H1 (cell line): ENCODE data around the gene SPATA13. TPM values are rescaled to one million over a fixed set of nuclear protein-coding genes. Genes with fewer than 3 reads are reported as not detected.

Experiments
- CTCF ChIA-PET: fragments of 300-600 bp; sonication (Branson Sonifier 250); formaldehyde crosslinking; loops from one replicate; lab custom pipeline; 2021; ENCODE audit not compliant: partially characterized antibody; lab: Charles Lee
- POLR2A ChIA-PET: fragments of 300-600 bp; sonication (Branson Sonifier 250); formaldehyde crosslinking; loops from one replicate; lab custom pipeline; 2021; ENCODE audit warnings: inconsistent platforms; ENCODE audit not compliant: partially characterized antibody; lab: Charles Lee
- DNase-seq, 2 experiments: peaks; one replicate each; pipeline versions ENCODE4 v3.0.0 to v3.0.0-alpha.2; 2010 to 2022; ENCODE audit warnings: low spot score in 2 of 2, low read depth in 1 of 2, mixed read lengths in 1 of 2
- FAIRE-seq: peaks from 2 replicates; lab custom pipeline; 2011; peaks lifted over from hg19 to GRCh38; lab: Jason Lieb, UNC
- H2AFZ ChIP-seq: 2 replicates; pipeline ENCODE4 v1.8.1; 2012; ENCODE audit warnings: low read length, inconsistent platforms
- H2AK5ac ChIP-seq: 2 replicates; pipeline ENCODE4 v1.6.1; 2013; ENCODE audit warnings: low read depth, low read length
- H2BK120ac ChIP-seq: replicated peaks from 2 replicates; pipeline ENCODE3; 2013; ENCODE audit warnings: low read depth, low read length, inconsistent platforms
- H2BK12ac ChIP-seq: 2 replicates; pipeline ENCODE4 v1.6.1; 2013; ENCODE audit warnings: low read depth, low read length
- H2BK15ac ChIP-seq: 2 replicates; pipeline ENCODE4 v1.6.1; 2013; ENCODE audit warnings: low read length
- H2BK20ac ChIP-seq: 2 replicates; pipeline ENCODE4 v1.6.1; 2013; ENCODE audit warnings: low read length
- H2BK5ac ChIP-seq: 2 replicates; pipeline ENCODE4 v1.6.1; 2013; ENCODE audit warnings: low read depth, low read length
- H3K14ac ChIP-seq: 2 replicates; pipeline ENCODE4 v1.6.1; 2013; ENCODE audit warnings: inconsistent platforms; ENCODE audit not compliant: insufficient read length
- H3K18ac ChIP-seq: 2 replicates; pipeline ENCODE4 v1.6.1; 2013; ENCODE audit warnings: low read length; ENCODE audit errors: extremely low read depth
- H3K23ac ChIP-seq: 2 replicates; pipeline ENCODE4 v1.6.1; 2013; ENCODE audit warnings: inconsistent platforms; ENCODE audit not compliant: insufficient read length
- H3K23me2 ChIP-seq: 2 replicates; pipeline ENCODE4 v1.6.1; 2013; ENCODE audit warnings: low read depth, low read length
- H3K27ac ChIP-seq: 2 replicates; pipeline ENCODE4 v1.6.1; 2011; ENCODE audit warnings: low read depth, low read length, inconsistent platforms
- H3K27me3 ChIP-seq, 4 experiments: replicated peaks in 1 of 4; 1 replicate in 1 of 4; 2 replicates in 3 of 4; pipeline versions ENCODE4 v1.6.1 to v1.8.1; 2011 to 2013; ENCODE audit warnings: low read length in 3 of 4, mild to moderate bottlenecking in 3 of 4, inconsistent platforms in 2 of 4, mixed read lengths in 2 of 4, moderate library complexity in 1 of 4; ENCODE audit not compliant: control insufficient read depth in 3 of 4, insufficient read depth in 3 of 4; ENCODE audit errors: extremely low read depth in 1 of 4
- H3K36me3 ChIP-seq, 4 experiments: 2 replicates each; pipeline versions ENCODE4 v1.6.1 to v1.8.1; 2011 to 2013; ENCODE audit warnings: mild to moderate bottlenecking in 4 of 4, low read length in 3 of 4, moderate library complexity in 2 of 4, control low read depth in 1 of 4, inconsistent platforms in 1 of 4; ENCODE audit not compliant: insufficient read depth in 4 of 4, control insufficient read depth in 2 of 4
- H3K4ac ChIP-seq: replicated peaks from 2 replicates; pipeline ENCODE3; 2013; ENCODE audit warnings: low read length, low read depth, mixed read lengths, inconsistent platforms; ENCODE audit not compliant: insufficient read length
- H3K4me1 ChIP-seq, 4 experiments: replicated peaks in 1 of 4; 1 replicate in 1 of 4; 2 replicates in 3 of 4; pipeline versions ENCODE4 v1.6.1 to v1.8.1; 2011 to 2013; ENCODE audit warnings: low read length in 3 of 4, inconsistent platforms in 2 of 4, mixed read lengths in 1 of 4; ENCODE audit not compliant: insufficient read depth in 4 of 4, control insufficient read depth in 3 of 4
- H3K4me2 ChIP-seq, 2 experiments: 2 replicates each; pipeline versions ENCODE4 v1.6.1 to v1.8.1; 2011 to 2013; ENCODE audit warnings: low read depth in 2 of 2, low read length in 2 of 2, control low read depth in 1 of 2, inconsistent platforms in 1 of 2, mild to moderate bottlenecking in 1 of 2; ENCODE audit not compliant: insufficient read depth in 1 of 2
- H3K4me3 ChIP-seq, 4 experiments: fragments of 200-600, 300-600 bp in 1 of 4; sonication (generic), shearing (Covaris generic), sonication (Bioruptor Twin) in 1 of 4; 2 replicates each; pipeline versions ENCODE4 v1.5.1 to v1.8.1; 2011 to 2016; ENCODE audit warnings: low read length in 4 of 4, low read depth in 3 of 4, control low read depth in 2 of 4, inconsistent platforms in 2 of 4, mild to moderate bottlenecking in 2 of 4, mixed read lengths in 1 of 4, moderate library complexity in 1 of 4; ENCODE audit not compliant: insufficient read depth in 2 of 4; ENCODE audit errors: extremely low read depth in 1 of 4
- H3K56ac ChIP-seq: replicated peaks from 2 replicates; pipeline ENCODE3; 2013; ENCODE audit warnings: low read depth, mild to moderate bottlenecking, mixed read lengths, low read length, inconsistent platforms; ENCODE audit not compliant: insufficient read length
- H3K79me1 ChIP-seq: 2 replicates; pipeline ENCODE4 v1.6.1; 2013; ENCODE audit warnings: low read depth, low read length, control low read depth
- H3K79me2 ChIP-seq, 2 experiments: 2 replicates each; pipeline versions ENCODE4 v1.6.1 to v1.8.1; 2012 to 2013; ENCODE audit warnings: low read length in 2 of 2, mild to moderate bottlenecking in 2 of 2, inconsistent platforms in 1 of 2; ENCODE audit not compliant: insufficient read depth in 2 of 2, control insufficient read depth in 1 of 2
- H3K9ac ChIP-seq, 4 experiments: replicated peaks in 1 of 4; 1 replicate in 1 of 4; 2 replicates in 3 of 4; pipeline versions ENCODE4 v1.6.1 to v1.8.1; 2011 to 2013; ENCODE audit warnings: low read depth in 3 of 4, low read length in 3 of 4, control low read depth in 2 of 4, mild to moderate bottlenecking in 2 of 4, moderate library complexity in 2 of 4, inconsistent platforms in 1 of 4; ENCODE audit errors: extremely low read depth in 1 of 4
- H3K9me3 ChIP-seq, 2 experiments: 2 replicates each; pipeline versions ENCODE4 v1.6.1 to v1.8.1; 2012 to 2013; ENCODE audit warnings: mild to moderate bottlenecking in 2 of 2, moderate library complexity in 2 of 2, control low read depth in 1 of 2, inconsistent platforms in 1 of 2, low read depth in 1 of 2, low read length in 1 of 2, mixed read lengths in 1 of 2; ENCODE audit not compliant: insufficient read depth in 2 of 2
- H4K20me1 ChIP-seq, 2 experiments: replicated peaks in 1 of 2; 2 replicates each; pipeline versions ENCODE3 to v1.8.1; 2011 to 2013; ENCODE audit warnings: inconsistent platforms in 2 of 2, low read length in 2 of 2, mild to moderate bottlenecking in 1 of 2; ENCODE audit not compliant: insufficient read depth in 2 of 2, control insufficient read depth in 1 of 2
- H4K5ac ChIP-seq: 2 replicates; pipeline ENCODE4 v1.6.1; 2013; ENCODE audit warnings: low read length, low read depth, mixed read lengths, inconsistent platforms; ENCODE audit not compliant: insufficient read length
- H4K8ac ChIP-seq: 2 replicates; pipeline ENCODE4 v1.8.0; 2013; ENCODE audit warnings: mild to moderate bottlenecking, moderate library complexity, low read length, inconsistent platforms; ENCODE audit not compliant: insufficient read depth; ENCODE audit errors: extremely low read depth
- H4K91ac ChIP-seq: replicated peaks from 2 replicates; pipeline ENCODE3; 2013; ENCODE audit warnings: low read length, mixed read lengths, inconsistent platforms; ENCODE audit not compliant: insufficient read length
- CBX8 ChIP-seq: fragments of 300-800, 300-1000 bp; sonication (generic); IDR thresholded peaks from 2 replicates; pipeline ENCODE4 v1.7.1; 2016; ENCODE audit warnings: low read depth, low read length, borderline replicate concordance
- EP300 ChIP-seq, 2 experiments: IDR thresholded peaks; 1 replicate in 1 of 2; 2 replicates in 1 of 2; pipeline ENCODE4 v1.6.1; 2011 to 2012; ENCODE audit warnings: low read depth in 2 of 2, low read length in 2 of 2, mild to moderate bottlenecking in 2 of 2, borderline replicate concordance in 1 of 2, inconsistent platforms in 1 of 2, moderate library complexity in 1 of 2
- KDM5A ChIP-seq: fragments of 200-600 bp; IDR thresholded peaks from 2 replicates; pipeline ENCODE4 v1.7.1; 2012; ENCODE audit warnings: mild to moderate bottlenecking, low read length, inconsistent platforms, mixed read lengths
- MAFK ChIP-seq: IDR thresholded peaks from 2 replicates; pipeline ENCODE4 v1.6.1; 2012; ENCODE audit warnings: low read depth, mild to moderate bottlenecking, improper control_type of control experiment, low read length
- POLR2AphosphoS5 ChIP-seq: IDR thresholded peaks from 2 replicates; pipeline ENCODE4 v1.6.1; 2011; ENCODE audit warnings: low read depth, low read length
- SP4 ChIP-seq: IDR thresholded peaks from 2 replicates; pipeline ENCODE4 v1.6.1; 2012; ENCODE audit warnings: low read length, inconsistent platforms
- TAF1 ChIP-seq: IDR thresholded peaks from 2 replicates; pipeline ENCODE4 v1.6.1; 2011; ENCODE audit warnings: mild to moderate bottlenecking, low read depth, low read length
- TCF12 ChIP-seq: IDR thresholded peaks from 2 replicates; pipeline ENCODE4 v1.6.1; 2011; ENCODE audit warnings: low read depth, mild to moderate bottlenecking, low read length
- WGBS, 2 experiments: shearing (Covaris generic) in 1 of 2; methylation state at CpG; one replicate each; pipeline versions ENCODE4 v1.1.6 to v1.1.7; 2013 to 2015; ENCODE audit warnings: low lambda C conversion rate in 2 of 2, mixed read lengths in 2 of 2, inconsistent platforms in 1 of 2, low coverage in 1 of 2, missing lambda C conversion rate in 1 of 2; ENCODE audit not compliant: insufficient replicate concordance in 2 of 2, insufficient coverage in 1 of 2, insufficient read length in 1 of 2; ENCODE audit errors: extremely low coverage in 1 of 2, missing lambda C conversion rate in 1 of 2; 5-methylcytosine and 5-hydroxymethylcytosine counted together
- polyA plus RNA-seq, 7 experiments: library from polyadenylated mRNA; depleted of rRNA in 3 of 7; stranded (reverse) in 5 of 7; unstranded in 2 of 7; fragments of >200 nt in 5 of 7; fragments of 200-250 nt in 2 of 7; gene quantifications; 1 replicate in 5 of 7; 2 replicates in 1 of 7; 4 replicates in 1 of 7; pipeline versions ENCODE4 v1.2.1 to v1.2.3, GENCODE V29; 2011 to 2013; ENCODE audit warnings: missing spikeins in 2 of 7, mixed read lengths in 2 of 7
- total RNA-seq: library from RNA; stranded (reverse); fragmentation: NEBNext Ultra II Directional; extraction: Animal tissue kit (Norgen Biotek cat#: 25700); gene quantifications from 2 replicates; pipeline ENCODE4 v1.2.1, GENCODE V29; 2021
- TF ChIP-seq, protein P1 (sequence below): IDR thresholded peaks from 2 replicates; pipeline ENCODE4 v1.6.1; 2012; ENCODE audit warnings: inconsistent platforms
- TF ChIP-seq, protein P2 (sequence below), 3 experiments: IDR thresholded peaks; 1 replicate in 2 of 3; 2 replicates in 1 of 3; pipeline versions ENCODE4 v1.5.1 to v1.6.1; 2011; ENCODE audit warnings: low read length in 3 of 3, mild to moderate bottlenecking in 3 of 3, inconsistent platforms in 2 of 3, low read depth in 1 of 3, moderate library complexity in 1 of 3; ENCODE audit not compliant: insufficient read depth in 1 of 3; ENCODE audit errors: control extremely low read depth in 1 of 3
- TF ChIP-seq, protein P3 (sequence below): IDR thresholded peaks from 2 replicates; pipeline ENCODE4 v1.6.1; 2012; ENCODE audit warnings: inconsistent platforms

The SPATA13 gene
- total and polyA plus RNA-seq, 2 of the 8 experiments (the other 6 are each of a cell fraction or from before 2014, with no cell fraction given) = 12.6 to 30.9 TPM

GRCh38 chr13:24142886-24143285 lies 17.6 kb upstream of the SPATA13 start:
- Histone ChIP-seq H3K27me3 (no peaks in the 10 kb centered on the region; a peak in 1 of 7 replicates), H3K14ac (no peak overlapping the region), H2BK120ac (no peak overlapping the region), H3K9ac (no peak overlapping the region), H3K56ac (no peak overlapping the region), H2BK12ac (no peak overlapping the region; the same call in 1 of the 2 replicates), H2AFZ (no peak overlapping the region), H2BK5ac (no peak overlapping the region), H3K27ac (no peak overlapping the region), H4K5ac (no peak overlapping the region), H3K4me1 (peaks cover 0 to 11% (median 1%) of the 10 kb centered on the region in 4 experiments; a peak in 3 of 7 replicates), H3K23ac (no peak overlapping the region), H3K23me2 (no peaks in the 10 kb centered on the region), H2BK15ac (no peak overlapping the region), H3K9me3 (no peaks in the 10 kb centered on the region), H3K4me2 (no peak overlapping the region), H4K8ac (no peak overlapping the region), H2BK20ac (no peak overlapping the region), H3K4me3 (no peak overlapping the region), H3K79me1 (no peaks in the 10 kb centered on the region), H2AK5ac (no peak overlapping the region), H3K18ac (no peak overlapping the region), H4K20me1 (no peaks in the 10 kb centered on the region), H4K91ac (no peak overlapping the region), H3K4ac (no peak overlapping the region), H3K79me2 (no peaks in the 10 kb centered on the region), H3K36me3 (no peaks in the 10 kb centered on the region)
- POLR2A ChIA-PET = no interaction called here
- WGBS, 2 experiments = 90% methylated on average over 4 of the region's 4 CpGs; no CpG with 5 or more reads in 1 of the 2 experiments
- no peak for FAIRE-seq
- DNase-seq = no peak
- CTCF ChIA-PET = no interaction called here
- TF ChIP-seq SP4 = no peak
- no peak for TF ChIP-seq POLR2AphosphoS5
- TF ChIP-seq, protein P1, sequence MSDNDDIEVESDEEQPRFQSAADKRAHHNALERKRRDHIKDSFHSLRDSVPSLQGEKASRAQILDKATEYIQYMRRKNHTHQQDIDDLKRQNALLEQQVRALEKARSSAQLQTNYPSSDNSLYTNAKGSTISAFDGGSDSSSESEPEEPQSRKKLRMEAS = no peak
- TF ChIP-seq MAFK = no peak
- TF ChIP-seq TCF12 = no peak
- TF ChIP-seq TAF1 = no peak
- TF ChIP-seq, protein P2, sequence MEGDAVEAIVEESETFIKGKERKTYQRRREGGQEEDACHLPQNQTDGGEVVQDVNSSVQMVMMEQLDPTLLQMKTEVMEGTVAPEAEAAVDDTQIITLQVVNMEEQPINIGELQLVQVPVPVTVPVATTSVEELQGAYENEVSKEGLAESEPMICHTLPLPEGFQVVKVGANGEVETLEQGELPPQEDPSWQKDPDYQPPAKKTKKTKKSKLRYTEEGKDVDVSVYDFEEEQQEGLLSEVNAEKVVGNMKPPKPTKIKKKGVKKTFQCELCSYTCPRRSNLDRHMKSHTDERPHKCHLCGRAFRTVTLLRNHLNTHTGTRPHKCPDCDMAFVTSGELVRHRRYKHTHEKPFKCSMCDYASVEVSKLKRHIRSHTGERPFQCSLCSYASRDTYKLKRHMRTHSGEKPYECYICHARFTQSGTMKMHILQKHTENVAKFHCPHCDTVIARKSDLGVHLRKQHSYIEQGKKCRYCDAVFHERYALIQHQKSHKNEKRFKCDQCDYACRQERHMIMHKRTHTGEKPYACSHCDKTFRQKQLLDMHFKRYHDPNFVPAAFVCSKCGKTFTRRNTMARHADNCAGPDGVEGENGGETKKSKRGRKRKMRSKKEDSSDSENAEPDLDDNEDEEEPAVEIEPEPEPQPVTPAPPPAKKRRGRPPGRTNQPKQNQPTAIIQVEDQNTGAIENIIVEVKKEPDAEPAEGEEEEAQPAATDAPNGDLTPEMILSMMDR (IDR thresholded peaks at IDR 0.05; ENCODE audit: control extremely low read depth in 1 of 3, insufficient read depth in 1 of 3, low read depth in 1 of 3, low read length in 3 of 3) = no peak
- TF ChIP-seq, protein P3, sequence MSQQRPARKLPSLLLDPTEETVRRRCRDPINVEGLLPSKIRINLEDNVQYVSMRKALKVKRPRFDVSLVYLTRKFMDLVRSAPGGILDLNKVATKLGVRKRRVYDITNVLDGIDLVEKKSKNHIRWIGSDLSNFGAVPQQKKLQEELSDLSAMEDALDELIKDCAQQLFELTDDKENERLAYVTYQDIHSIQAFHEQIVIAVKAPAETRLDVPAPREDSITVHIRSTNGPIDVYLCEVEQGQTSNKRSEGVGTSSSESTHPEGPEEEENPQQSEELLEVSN = no peak
- TF ChIP-seq EP300 (IDR thresholded peaks at IDR 0.05; ENCODE audit: borderline replicate concordance in 1 of 2, low read depth in 2 of 2, low read length in 2 of 2) = no peak
- TF ChIP-seq CBX8 = no peak
- TF ChIP-seq KDM5A = no peak
